Activated CD4-positive, CD25-positive, alpha-beta regulatory T cell (primary cell): Measurements from ENCODE around the gene SLC13A2.

Experiments
- DNase-seq, 4 experiments: peaks; one replicate each; lab custom pipeline; 2025; lab: John Stamatoyannopoulos, UW

Gene SLC13A2

GRCh38 chr17:28534740-28535375 is 61.4 kb downstream of the SLC13A2 start:
- DNase-seq = no peak

- no peak for DNase-seq
Measured at GRCh38 chr17:28536532-28537218, 63.2 kb downstream of the SLC13A2 start.

- no peak for DNase-seq
Measured at GRCh38 chr17:28537219-28537610, 63.8 kb downstream of the SLC13A2 start.

GRCh38 chr17:28538296-28538895 is 65.0 kb downstream of the SLC13A2 start:
- DNase-seq = no peak

GRCh38 chr17:28540231-28540630 is 66.8 kb downstream of the SLC13A2 start:
- no peak for DNase-seq

GRCh38 chr17:28541439-28541838 is 68.0 kb downstream of the SLC13A2 start:
- DNase-seq = no peak

GRCh38 chr17:28544402-28545140 is 71.1 kb downstream of the SLC13A2 start:
- no peak for DNase-seq

GRCh38 chr17:28545141-28545503 is 71.7 kb downstream of the SLC13A2 start:
- no peak for DNase-seq

GRCh38 chr17:28545787-28546415 is 72.5 kb downstream of the SLC13A2 start:
- no peak for DNase-seq

- no peak for DNase-seq
Measured at GRCh38 chr17:28547096-28547622, 73.7 kb downstream of the SLC13A2 start.
